Ishikawa (cell line): ENCODE data around the gene MAP1LC3B2.

ENCODE experiments used
- CEBPB ChIP-seq: IDR thresholded peaks from 2 replicates; pipeline ENCODE4 v1.6.1; 2012
- CREB1 ChIP-seq: IDR thresholded peaks from 2 replicates; pipeline ENCODE4 v1.6.1; 2012; ENCODE audit warnings: low read depth
- EGR1 ChIP-seq: IDR thresholded peaks from 2 replicates; pipeline ENCODE4 v1.6.1; 2012
- EP300 ChIP-seq: IDR thresholded peaks from 2 replicates; pipeline ENCODE4 v1.6.1; 2012; ENCODE audit warnings: borderline replicate concordance
- FOXM1 ChIP-seq: IDR thresholded peaks from 2 replicates; pipeline ENCODE4 v1.6.1; 2012; ENCODE audit warnings: low read depth, borderline replicate concordance
- MAX ChIP-seq: IDR thresholded peaks from 2 replicates; pipeline ENCODE4 v1.6.1; 2012
- RAD21 ChIP-seq: IDR thresholded peaks from 2 replicates; pipeline ENCODE4 v1.6.1; 2012; ENCODE audit warnings: low read depth
- REST ChIP-seq: IDR thresholded peaks from 2 replicates; pipeline ENCODE4 v1.6.1; 2012; ENCODE audit warnings: low read depth, mild to moderate bottlenecking
- TAF1 ChIP-seq: IDR thresholded peaks from 2 replicates; pipeline ENCODE4 v1.6.1; 2012; ENCODE audit warnings: low read depth, mild to moderate bottlenecking
- TCF12 ChIP-seq: IDR thresholded peaks from 2 replicates; pipeline ENCODE4 v1.6.1; 2012; ENCODE audit warnings: low read depth
- TEAD4 ChIP-seq: IDR thresholded peaks from 2 replicates; pipeline ENCODE4 v1.6.1; 2012
- USF1 ChIP-seq: IDR thresholded peaks from 2 replicates; pipeline ENCODE4 v1.6.1; 2012
- YY1 ChIP-seq: IDR thresholded peaks from 2 replicates; pipeline ENCODE4 v1.6.1; 2012; ENCODE audit warnings: low read depth

GRCh38 chr12:116539905-116540482 is 19.2 kb upstream of the MAP1LC3B2 start:
- TF ChIP-seq EP300 (no peak), TAF1 (no peak), RAD21 (no peak), FOXM1 (no peak), EGR1 (no peak), CREB1 (no peak), YY1 (no peak), TCF12 (no peak), CEBPB (no peak), REST (no peak), TEAD4 (no peak), USF1 (no peak), MAX (no peak)
